HG03558 (cell line): ENCODE results near the gene ZNF10.

Source experiments
- ATAC-seq: cut with Tn5 transposase; IDR thresholded peaks from one replicate; pipeline ENCODE4 v1.9.1; 2021; ENCODE audit warnings: moderate number of reproducible peaks; ENCODE audit not compliant: unreplicated experiment; ENCODE audit errors: extremely low read depth

ZNF10 gene

DNA sequence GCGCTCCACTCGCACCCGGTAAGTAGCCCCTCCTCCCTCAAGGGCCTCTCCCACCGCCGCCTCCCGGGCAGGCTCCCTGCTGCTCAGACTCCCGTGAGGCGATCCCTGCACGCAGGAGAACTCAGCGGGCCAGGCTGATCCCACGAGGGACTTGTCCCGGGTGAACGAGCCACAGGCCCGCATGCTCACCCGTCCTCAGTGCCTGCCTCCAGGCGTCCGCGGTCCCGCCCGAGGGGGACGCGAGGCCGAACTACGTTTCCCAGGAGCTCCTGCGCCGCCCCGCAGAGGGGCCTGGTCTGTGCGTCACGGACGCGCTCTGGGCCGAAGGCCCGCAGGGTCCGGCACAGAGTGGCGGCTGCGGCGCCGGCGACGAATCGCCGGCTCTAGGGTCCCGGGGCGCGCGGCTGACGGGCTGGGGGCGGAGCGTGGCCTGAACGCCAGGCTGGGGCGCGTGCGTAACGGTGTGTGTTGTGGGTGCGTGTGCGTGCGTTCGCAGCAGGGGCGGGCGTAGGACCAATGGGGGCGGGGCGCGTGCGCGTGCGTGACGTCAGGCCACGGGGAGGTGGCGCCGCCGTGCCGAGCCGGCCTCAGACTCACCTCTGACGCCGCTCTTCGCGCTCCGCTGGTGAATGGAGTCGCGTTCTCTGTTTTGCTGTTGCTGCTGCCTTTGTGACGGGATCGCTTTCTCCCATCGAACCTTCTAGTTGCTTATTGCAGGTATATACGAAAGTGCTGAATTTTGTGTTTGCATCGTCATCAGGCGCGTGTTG lies at the start of gene ZNF10, which contains the start of gene ZNF891:
Gene ZNF10 (plus strand): TSS at position 590 of the 770 bp plus-strand sequence. CDS start 13,866 bp downstream, outside the sequence.
Gene ZNF891 (minus strand): TSS at position 237 of the 770 bp plus-strand sequence. CDS start 8,356 bp downstream, outside the sequence.
- peak; percentile 71 for ATAC-seq

DNA sequence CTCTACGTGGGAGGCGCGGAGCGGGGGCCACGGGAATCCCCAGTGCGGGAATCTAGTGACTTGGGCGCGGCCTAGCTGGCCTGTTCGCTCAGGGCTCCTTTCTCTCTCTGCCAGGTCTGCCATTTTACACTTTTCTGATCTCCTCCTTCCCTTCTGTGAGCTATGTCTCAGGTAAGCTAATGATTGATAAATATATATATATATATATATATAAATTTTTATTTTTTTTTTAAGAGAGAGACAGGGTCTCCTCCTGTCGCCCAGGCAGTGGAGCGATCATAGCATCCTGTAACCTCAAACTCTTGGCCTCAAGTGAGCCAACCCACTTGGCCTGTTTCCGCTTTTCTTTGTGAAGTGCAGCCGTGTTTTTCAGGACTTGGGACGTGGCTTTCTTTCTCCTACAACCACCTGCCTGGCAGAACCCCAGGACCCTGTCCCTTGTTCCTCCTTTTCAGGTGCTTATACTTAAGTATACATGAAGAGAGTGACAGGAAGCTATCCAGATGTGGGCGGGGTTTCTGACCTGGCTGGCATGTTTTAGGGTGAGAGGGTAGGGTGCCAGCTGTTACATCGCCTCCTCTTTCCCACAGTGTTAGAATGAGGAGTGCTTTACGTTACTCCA lies 49.2 kb upstream of the ZNF10 start:
- no peak for ATAC-seq

DNA sequence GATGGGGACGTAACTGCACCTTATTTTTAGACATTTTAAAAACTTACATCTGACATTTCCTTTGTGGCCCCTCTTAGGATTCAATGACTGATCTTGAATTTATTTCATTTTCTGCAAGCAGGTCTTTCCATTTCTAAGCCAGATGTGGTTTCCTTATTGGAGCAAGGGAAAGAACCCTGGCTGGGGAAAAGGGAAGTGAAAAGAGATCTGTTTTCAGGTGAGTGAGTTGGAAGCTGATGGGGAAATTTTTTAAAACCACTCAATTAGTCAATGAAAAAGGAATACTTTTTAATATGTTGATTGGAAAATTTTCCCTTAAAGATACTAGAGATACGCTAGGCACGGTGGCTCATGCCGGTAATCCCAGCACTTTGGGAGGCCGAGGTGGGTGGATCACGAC lies 47.1 kb upstream of the ZNF10 start:
- no peak for ATAC-seq

DNA sequence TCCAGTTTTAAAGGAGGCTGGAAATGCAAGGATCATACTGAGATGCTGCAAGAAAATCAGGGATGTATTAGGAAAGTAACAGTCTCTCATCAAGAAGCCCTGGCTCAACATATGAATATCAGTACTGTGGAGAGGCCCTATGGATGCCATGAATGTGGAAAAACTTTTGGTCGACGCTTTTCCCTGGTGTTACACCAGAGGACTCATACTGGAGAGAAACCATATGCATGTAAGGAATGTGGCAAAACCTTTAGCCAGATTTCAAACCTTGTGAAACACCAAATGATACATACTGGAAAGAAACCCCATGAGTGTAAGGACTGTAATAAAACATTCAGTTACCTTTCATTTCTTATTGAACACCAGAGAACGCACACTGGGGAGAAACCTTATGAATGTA lies 24.8 kb upstream of the ZNF10 start:
- ATAC-seq = no peak

DNA sequence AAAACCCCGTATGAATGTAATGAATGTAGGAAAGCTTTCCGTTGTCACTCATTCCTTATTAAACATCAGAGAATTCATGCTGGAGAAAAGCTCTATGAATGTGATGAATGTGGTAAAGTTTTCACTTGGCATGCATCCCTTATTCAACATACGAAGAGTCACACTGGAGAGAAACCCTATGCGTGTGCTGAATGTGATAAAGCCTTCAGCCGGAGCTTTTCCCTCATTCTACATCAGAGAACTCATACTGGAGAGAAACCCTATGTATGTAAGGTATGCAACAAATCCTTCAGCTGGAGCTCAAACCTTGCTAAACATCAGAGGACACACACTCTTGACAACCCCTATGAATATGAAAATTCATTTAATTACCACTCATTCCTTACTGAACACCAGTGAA lies 24.2 kb upstream of the ZNF10 start:
- ATAC-seq = no peak

DNA sequence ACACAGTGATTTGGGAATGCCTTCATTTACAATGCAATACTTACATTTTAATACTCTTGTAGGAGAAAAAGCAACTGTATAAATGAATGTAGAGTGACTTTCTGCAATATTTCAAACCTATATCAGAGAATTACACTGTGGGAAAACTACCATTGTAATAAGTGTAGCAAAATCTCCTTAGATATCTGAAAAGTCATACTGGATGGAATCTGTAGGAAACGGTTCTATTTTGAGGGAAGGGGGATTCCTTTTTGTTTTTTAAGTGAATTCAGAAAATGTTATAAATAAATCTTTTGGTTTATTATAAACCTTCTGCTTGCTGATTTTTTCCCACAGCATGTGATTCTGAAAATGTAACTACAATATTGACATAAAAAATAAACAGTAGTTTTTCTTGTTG lies 23.3 kb upstream of the ZNF10 start:
- ATAC-seq = no peak

DNA sequence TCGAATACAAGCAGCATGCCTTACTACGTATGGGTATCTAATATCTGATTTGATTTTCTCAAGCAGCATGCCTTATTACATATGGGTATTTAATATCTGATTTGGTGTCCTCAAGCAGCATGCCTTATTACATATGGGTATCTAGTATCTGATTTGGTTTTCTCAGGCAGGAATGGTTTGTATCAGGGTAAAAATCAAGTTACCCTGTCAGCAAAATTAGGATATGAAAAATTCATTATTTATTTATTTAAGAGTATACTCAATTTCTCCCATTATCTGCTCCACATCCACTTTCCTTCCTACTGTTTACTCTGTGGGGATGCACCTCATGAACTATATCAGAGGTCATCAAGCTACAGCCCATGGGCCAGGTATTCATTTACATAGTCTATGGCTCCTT lies 22.3 kb upstream of the ZNF10 start:
- ATAC-seq = no peak

DNA sequence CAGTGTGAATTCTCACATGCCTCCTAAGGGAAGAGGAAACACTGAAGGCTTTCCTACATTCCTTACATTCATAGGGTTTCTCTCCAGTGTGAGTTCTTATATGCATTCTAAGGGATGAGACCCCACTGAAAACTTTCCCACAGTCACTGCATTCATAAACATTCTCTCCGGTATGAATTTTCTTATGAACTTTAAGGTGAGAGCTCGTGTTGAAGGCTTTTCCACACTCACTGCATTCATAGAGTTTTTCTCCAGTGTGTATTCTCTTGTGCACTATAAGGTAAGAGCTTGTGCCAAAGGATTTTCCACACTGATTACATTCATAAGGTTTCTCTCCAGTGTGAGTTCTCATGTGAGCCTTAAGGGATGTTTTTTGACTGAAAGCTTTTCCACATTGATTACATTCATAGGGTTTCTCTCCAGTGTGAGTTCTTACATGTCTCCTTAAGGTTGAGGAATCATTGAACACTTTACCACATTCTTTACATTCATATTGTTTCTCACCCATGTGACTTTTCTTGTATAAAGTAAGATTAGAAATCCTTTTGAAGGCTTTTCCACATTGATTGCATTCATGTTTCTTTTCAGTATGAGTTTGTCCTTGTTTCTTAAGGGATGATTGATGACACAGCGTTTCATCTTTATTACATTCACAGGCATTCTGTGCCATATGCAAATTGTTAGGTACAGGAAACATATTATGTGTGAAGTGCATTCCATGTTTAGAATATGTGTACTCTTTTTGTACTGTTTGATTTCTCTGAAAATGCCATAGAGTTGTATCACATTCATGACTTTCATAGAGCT lies 9.8 kb upstream of the ZNF10 start:
- ATAC-seq = no peak

DNA sequence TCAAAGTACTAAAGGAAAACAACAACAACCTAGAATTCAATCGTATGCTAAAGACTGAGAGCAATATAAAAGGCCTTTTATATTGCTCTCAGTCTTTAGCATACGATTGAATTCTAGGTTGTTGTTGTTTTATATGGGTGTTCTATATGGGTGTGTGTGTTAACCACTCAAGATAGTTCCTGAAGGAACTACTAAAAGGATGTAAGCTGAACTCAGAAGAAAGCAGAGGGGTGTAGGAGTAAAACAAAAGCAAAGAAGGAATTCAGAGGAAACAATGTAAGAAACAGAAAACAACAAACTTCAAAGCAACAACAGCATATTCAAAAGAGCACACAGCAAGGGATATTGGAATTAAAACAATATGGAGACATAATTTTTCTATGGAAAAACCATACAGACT lies 5.8 kb upstream of the ZNF10 start:
- ATAC-seq = no peak

DNA sequence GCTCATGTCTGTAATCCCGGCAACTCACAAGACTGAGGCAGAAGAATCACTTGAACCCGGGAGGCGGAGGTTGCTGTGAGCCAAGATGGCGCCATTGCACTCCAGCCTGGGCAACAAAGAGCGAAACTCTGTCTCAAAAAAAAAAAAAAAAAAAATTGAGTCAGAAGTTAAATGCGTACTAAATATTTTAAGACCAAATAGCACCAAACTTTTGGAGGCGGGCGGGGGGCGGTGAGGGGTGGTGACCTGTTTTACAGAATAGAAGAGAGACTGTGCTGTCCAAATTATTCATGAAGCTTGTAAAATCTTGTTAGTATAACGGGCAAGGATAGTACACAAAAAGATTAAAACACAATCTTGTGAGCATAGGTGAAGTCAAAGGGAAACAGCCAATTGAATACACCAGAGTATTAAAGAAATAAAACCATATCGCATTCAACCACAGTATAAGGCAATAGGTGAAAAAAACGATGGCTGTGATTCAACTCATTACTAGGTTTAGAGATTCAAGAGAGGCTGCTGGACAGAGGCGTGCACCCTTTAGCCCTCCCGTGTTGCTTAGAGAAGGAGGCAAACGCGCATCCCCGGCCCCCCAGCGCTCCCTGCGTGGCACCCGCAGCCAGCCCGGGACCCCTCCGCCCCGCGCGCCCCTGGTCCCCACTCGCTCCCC lies 924 bp upstream of the ZNF10 start:
- no peak for ATAC-seq

DNA sequence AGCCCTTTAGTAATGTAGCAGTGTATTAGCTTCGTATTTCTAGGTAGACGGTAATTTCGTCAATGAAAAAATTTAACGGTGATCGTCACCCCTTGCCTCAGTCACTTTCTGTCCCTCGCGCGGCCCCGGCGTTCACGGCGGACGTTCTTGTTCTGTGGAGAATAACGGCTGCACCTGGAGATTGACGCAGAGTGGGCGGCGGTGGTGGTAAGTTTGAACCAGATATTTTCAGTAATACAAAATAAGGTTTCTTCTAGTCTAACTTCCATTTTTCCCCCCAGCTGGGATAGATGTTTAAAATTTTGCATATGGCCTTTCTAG lies 341 bp downstream of the ZNF10 start:
- ATAC-seq = no peak

DNA sequence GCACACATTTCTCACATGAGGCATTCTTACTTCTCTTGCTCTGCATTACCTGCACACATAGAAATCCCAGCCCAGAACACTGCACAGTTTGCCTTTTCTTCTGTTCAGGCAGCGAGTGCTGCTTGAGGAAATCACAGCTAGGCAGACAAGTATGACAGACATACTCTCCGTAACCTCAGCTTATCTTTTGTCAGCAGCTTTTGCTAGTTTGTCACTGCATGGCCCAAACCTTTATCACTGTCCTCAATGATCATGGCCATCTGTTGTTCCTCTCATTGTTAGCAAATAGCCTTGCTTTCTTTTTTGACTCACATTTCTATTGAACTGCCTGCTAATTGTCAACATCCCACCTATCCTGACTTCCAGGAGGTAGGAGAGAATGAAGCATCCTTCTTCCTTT lies 5.3 kb downstream of the ZNF10 start:
- no peak for ATAC-seq

DNA sequence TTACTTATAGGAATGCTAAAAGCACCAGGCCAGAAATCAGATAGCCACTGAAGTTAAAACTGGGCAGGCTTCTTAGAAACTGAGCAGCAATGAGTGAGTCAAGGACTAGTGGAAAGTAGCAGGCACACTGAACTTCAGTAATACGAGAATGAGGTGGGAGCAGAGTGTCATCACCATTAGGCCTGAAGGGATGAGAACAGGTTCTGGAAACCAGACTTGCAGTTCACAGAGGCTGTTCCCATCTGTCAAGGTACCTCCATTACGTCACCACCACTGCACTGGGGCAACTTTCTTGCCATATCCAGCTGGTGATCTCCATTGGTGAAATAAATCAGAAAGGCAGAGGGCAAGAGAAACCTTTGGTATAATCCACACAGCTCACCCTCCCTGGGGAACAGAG lies 15.6 kb downstream of the ZNF10 start:
- ATAC-seq = no peak

DNA sequence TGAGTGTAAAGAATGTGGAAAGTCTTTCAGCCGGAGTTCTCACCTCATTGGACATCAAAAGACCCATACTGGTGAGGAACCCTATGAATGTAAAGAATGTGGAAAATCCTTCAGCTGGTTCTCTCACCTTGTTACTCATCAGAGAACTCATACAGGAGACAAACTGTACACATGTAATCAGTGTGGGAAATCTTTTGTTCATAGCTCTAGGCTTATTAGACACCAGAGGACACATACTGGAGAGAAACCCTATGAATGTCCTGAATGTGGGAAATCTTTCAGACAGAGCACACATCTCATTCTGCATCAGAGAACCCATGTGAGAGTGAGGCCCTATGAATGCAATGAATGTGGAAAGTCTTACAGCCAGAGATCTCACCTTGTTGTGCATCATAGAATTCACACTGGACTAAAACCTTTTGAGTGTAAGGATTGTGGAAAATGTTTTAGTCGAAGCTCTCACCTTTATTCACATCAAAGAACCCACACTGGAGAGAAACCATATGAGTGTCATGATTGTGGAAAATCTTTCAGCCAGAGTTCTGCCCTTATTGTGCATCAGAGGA lies 25.8 kb downstream of the ZNF10 start:
- no peak for ATAC-seq

DNA sequence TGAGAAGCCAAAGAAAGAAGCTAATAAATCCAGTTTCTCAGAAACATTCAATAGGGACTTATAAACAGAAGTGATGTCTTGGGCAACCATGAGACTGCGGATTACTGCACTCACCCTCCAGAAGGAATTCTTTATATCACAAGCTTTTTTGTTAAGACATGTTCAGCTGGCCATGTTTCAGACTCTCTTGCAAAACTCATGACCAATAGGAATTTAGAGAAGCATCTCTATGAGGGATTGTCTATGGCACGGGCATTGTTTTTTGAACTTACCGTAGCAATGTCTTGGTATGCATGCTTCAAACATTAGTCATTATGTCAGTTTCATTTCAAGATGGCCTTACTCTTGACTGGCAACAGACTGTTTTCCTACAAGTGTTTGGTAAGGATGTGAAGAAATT lies 35.3 kb downstream of the ZNF10 start:
- ATAC-seq = no peak

DNA sequence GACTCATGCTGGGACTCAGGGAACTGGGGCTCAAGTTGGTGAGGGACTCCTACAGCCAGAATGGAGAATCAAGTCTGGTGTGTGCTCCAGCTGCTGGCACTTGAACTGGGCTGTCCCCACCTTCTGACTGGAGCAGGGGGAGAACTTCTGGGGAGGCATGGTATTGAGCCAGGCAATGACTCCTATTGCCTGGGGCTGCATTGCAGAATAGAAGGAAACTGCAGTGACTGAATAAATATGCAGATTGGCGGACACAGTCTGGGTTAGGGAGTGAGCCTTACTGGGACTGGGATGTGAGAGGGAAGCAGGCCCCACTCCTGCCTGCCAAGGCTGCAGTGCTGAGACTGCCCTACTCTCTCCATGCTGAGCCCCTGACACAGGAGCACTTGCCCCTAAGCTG lies 42.1 kb downstream of the ZNF10 start:
- ATAC-seq = no peak

DNA sequence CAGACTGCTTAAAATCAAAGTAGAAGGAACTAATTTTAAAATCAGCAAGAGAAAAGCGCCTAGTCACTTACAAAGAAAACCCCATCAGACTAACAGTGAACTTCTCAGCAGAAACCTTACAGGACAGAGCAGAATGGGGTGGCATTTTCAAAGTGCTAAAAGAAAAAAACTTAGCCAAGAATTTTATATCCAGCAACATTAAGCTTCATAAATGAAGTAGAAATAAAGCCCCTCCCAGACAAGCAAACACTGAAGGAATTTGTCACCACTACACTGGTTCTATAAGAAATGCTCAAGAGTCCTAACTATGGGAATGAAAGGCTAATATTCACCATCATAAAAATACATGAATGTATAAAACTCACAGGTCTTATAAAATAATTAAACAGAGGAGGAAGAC lies 44.5 kb downstream of the ZNF10 start:
- no peak for ATAC-seq

DNA sequence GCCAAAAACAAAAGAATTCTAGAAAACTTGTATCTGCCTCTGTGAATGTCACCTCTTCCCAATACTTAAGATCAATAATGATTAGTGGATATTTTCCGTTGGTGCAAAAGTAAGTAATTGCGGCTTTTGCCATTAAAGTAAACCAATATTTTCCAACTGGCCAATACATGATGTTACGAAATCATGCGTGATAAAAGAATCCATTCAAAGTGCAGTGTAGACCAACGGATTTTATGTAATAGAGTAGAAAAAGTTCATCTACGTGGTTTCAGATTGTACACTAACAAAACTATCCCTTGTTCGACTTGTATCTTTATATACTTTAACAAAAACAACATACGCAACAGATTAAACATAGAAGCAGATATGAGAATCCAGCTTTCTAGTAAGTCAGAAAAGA lies 50.2 kb downstream of the ZNF10 start:
- ATAC-seq = no peak

DNA sequence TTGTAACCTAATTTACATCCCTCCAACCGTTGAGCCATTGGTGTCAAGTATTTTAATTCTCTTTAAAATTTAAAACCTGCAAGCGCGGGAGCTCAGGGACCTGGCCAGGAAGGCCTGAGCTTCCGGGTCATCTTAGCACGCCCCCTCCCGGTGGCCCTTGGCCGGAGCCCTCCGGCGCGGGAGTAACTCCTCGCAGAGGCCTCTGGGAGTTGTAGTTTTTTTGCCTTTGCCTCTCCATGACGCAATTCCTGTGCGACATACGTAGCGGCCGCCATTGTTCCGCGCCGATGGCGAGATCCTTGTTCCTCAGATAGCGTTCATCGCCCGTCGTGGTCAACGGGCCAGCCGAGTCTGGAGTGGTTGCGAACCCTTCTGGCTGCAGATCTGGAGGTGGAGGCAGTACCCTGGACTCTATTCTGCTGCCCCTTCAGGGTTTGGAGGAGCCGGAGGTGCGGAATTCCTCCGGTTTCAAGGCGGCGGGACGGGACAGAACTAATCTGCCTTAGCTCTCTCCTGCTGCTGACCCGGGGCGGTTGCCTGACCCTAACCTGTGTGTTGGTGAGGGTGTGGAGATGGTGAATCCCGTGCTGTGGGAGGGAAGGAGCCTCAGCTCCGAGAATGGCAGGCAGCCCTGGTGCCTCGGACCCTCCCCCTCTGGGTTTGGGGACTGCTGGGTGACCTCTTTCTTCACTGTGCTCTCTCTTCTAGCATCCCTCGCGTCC lies 51.0 kb downstream of the ZNF10 start, which contains the start of gene ZNF268:
Gene ZNF268 (plus strand): TSS at position 258 of the 722 bp plus-strand sequence. CDS start 503 bp downstream, outside the sequence.
- ATAC-seq = peak; percentile 76

DNA sequence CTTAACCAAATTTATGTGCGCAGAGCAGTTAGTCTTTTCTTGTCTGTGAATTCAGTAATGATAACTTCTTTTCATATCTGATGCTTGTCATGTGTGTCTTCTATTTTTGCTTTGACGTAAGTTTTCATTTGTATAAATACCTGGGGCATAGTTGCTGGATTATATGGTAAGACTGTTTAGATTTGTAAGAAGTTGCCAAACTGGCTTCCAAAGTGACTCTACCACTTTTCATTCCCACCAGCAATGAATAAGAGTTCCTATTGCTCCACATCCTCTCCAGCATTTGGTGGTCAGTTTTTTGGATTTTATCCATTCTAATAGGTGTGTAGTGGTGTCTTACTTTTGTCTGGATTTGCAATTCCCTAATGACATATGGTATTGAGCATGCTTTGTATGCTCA lies 59.7 kb downstream of the ZNF10 start:
- no peak for ATAC-seq
